ENCODE measurements around the gene C5orf15.

GRCh38 chr5:133910571-133910970, 57.9 kb downstream of the C5orf15 start:
- TF ChIP-seq CTCF (IDR thresholded peaks at IDR 0.05; ENCODE audit: low read depth, low read length) (no peak), EZH2phosphoT487 (IDR thresholded peaks at IDR 0.05; ENCODE audit: low read depth) (no peak)
